ENCODE results near the gene KIAA0232.

GRCh38 chr4:6920171-6920570, 137.6 kb downstream of the KIAA0232 start:
- TF ChIP-seq, protein P1, sequence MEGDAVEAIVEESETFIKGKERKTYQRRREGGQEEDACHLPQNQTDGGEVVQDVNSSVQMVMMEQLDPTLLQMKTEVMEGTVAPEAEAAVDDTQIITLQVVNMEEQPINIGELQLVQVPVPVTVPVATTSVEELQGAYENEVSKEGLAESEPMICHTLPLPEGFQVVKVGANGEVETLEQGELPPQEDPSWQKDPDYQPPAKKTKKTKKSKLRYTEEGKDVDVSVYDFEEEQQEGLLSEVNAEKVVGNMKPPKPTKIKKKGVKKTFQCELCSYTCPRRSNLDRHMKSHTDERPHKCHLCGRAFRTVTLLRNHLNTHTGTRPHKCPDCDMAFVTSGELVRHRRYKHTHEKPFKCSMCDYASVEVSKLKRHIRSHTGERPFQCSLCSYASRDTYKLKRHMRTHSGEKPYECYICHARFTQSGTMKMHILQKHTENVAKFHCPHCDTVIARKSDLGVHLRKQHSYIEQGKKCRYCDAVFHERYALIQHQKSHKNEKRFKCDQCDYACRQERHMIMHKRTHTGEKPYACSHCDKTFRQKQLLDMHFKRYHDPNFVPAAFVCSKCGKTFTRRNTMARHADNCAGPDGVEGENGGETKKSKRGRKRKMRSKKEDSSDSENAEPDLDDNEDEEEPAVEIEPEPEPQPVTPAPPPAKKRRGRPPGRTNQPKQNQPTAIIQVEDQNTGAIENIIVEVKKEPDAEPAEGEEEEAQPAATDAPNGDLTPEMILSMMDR (IDR thresholded peaks at IDR 0.05), result no peak
- TF ChIP-seq POLR2A (IDR thresholded peaks at IDR 0.05), result no peak
